Measurements from ENCODE around the gene DLEC1.
A peak's percentile ranks its signal among the peaks of the same experiment; 100 is the strongest.

Gene DLEC1

GRCh38 chr3:38120693-38121450 is 81.9 kb downstream of the DLEC1 start:
- ATAC-seq (ENCODE audit: low read depth) (no peak), DNase-seq (ENCODE audit: low spot score) (peak; percentile 30)
- Histone ChIP-seq H3K4me3 (ENCODE audit: severe bottlenecking) (no peak overlapping the region), H3K27ac (ENCODE audit: poor library complexity, severe bottlenecking) (no peak overlapping the region), H3K9me3 (ENCODE audit: severe bottlenecking) (no peaks in the 10 kb centered on the region), H3K27me3 (ENCODE audit: insufficient read depth, poor library complexity, severe bottlenecking) (no peaks in the 10 kb centered on the region), H3K36me3 (ENCODE audit: low read depth) (peaks cover 36% of the 10 kb centered on the region), H3K4me1 (ENCODE audit: insufficient read depth, poor library complexity, severe bottlenecking) (no peaks in the 10 kb centered on the region)
- TF ChIP-seq CTCF (IDR thresholded peaks at IDR 0.05; ENCODE audit: poor library complexity, severe bottlenecking) = no peak

- no peaks in the 10 kb centered on the region for H3K27me3 ChIP-seq (ENCODE audit: insufficient read depth, poor library complexity, severe bottlenecking)
- H3K27ac ChIP-seq (ENCODE audit: poor library complexity, severe bottlenecking) = no peak overlapping the region
- no peaks in the 10 kb centered on the region for H3K4me1 ChIP-seq (ENCODE audit: insufficient read depth, poor library complexity, severe bottlenecking)
- H3K4me3 ChIP-seq (ENCODE audit: severe bottlenecking) = no peak overlapping the region
- ATAC-seq (ENCODE audit: low read depth) = no peak
- no peak for TF ChIP-seq CTCF (IDR thresholded peaks at IDR 0.05; ENCODE audit: poor library complexity, severe bottlenecking)
- peaks cover 36% of the 10 kb centered on the region for H3K36me3 ChIP-seq (ENCODE audit: low read depth)
- DNase-seq (ENCODE audit: low spot score) = peak; percentile 47
- H3K9me3 ChIP-seq (ENCODE audit: severe bottlenecking) = no peaks in the 10 kb centered on the region
These were observed 82.4 kb downstream of the DLEC1 start for GRCh38 chr3:38121451-38121831.

GRCh38 chr3:38121832-38122461 is 82.9 kb downstream of the DLEC1 start:
- H3K4me3 ChIP-seq (ENCODE audit: severe bottlenecking) = no peak overlapping the region
- DNase-seq (ENCODE audit: low spot score) (peak; percentile 49), ATAC-seq (ENCODE audit: low read depth) (no peak)
- H3K36me3 ChIP-seq (ENCODE audit: low read depth) = peaks cover 40% of the 10 kb centered on the region
- no peak overlapping the region for H3K27ac ChIP-seq (ENCODE audit: poor library complexity, severe bottlenecking)
- no peaks in the 10 kb centered on the region for H3K4me1 ChIP-seq (ENCODE audit: insufficient read depth, poor library complexity, severe bottlenecking)
- no peaks in the 10 kb centered on the region for H3K9me3 ChIP-seq (ENCODE audit: severe bottlenecking)
- TF ChIP-seq CTCF (IDR thresholded peaks at IDR 0.05; ENCODE audit: poor library complexity, severe bottlenecking) = no peak
- H3K27me3 ChIP-seq (ENCODE audit: insufficient read depth, poor library complexity, severe bottlenecking) = no peaks in the 10 kb centered on the region

GRCh38 chr3:38122712-38123290 is 83.8 kb downstream of the DLEC1 start:
- Histone ChIP-seq H3K4me1 (ENCODE audit: insufficient read depth, poor library complexity, severe bottlenecking) (no peaks in the 10 kb centered on the region), H3K27ac (ENCODE audit: poor library complexity, severe bottlenecking) (no peak overlapping the region), H3K36me3 (ENCODE audit: low read depth) (peaks cover 48% of the 10 kb centered on the region), H3K4me3 (ENCODE audit: severe bottlenecking) (no peak overlapping the region), H3K27me3 (ENCODE audit: insufficient read depth, poor library complexity, severe bottlenecking) (no peaks in the 10 kb centered on the region), H3K9me3 (ENCODE audit: severe bottlenecking) (no peaks in the 10 kb centered on the region)
- ATAC-seq (ENCODE audit: low read depth) = no peak
- peak; percentile 43 for DNase-seq (ENCODE audit: low spot score)
- TF ChIP-seq CTCF (IDR thresholded peaks at IDR 0.05; ENCODE audit: poor library complexity, severe bottlenecking) = no peak
